Measurements from ENCODE around the gene KDM1B.

The KDM1B gene

GRCh38 chr6:18234564-18234963 is 79.3 kb downstream of the KDM1B start:
- DNase-seq (ENCODE audit: low read depth in 2 of 2): no peak

- DNase-seq (ENCODE audit: low read depth in 2 of 2): no peak
These were observed 80.3 kb downstream of the KDM1B start for GRCh38 chr6:18235524-18235923.

DNA sequence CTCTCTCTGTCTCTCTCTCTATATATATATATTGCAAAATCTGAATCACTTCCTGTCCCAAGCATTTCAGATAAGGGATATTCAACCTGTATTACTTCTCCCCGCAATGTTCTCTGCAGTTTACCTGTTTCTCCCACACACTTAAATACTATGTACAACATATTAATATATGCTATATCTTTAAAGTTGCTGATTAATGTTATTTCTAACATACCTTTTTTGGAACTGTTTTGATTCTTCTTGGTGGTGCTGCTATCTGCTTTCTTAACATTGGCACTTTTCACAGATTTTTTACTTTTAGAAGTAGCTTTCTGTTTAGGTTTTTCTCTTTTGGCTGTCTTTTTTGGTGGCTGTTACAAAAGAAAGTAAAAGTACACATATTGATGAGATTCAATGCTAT is 81.9 kb downstream of the KDM1B start:
- no peak for DNase-seq (ENCODE audit: low read depth in 2 of 2)

DNA sequence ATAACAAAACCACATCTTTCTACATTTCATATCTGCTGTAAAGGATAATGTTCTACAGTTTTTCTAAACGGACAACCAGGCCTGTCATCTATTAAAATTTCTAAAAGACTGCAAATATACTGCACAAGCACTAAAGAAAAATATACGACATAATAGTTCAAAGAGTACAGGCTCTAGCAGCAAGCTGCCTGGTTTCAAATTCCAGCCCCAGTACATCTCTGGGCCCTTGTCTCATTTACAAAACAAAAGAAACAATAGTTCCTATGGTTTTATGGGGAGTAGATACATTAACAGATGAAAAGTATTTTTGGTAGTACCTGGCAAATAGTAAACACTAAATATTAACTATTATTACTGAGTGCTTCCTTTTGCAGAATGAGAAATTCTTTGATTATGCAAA is 85.0 kb downstream of the KDM1B start:
- no peak for DNase-seq (ENCODE audit: low read depth in 2 of 2)

DNA sequence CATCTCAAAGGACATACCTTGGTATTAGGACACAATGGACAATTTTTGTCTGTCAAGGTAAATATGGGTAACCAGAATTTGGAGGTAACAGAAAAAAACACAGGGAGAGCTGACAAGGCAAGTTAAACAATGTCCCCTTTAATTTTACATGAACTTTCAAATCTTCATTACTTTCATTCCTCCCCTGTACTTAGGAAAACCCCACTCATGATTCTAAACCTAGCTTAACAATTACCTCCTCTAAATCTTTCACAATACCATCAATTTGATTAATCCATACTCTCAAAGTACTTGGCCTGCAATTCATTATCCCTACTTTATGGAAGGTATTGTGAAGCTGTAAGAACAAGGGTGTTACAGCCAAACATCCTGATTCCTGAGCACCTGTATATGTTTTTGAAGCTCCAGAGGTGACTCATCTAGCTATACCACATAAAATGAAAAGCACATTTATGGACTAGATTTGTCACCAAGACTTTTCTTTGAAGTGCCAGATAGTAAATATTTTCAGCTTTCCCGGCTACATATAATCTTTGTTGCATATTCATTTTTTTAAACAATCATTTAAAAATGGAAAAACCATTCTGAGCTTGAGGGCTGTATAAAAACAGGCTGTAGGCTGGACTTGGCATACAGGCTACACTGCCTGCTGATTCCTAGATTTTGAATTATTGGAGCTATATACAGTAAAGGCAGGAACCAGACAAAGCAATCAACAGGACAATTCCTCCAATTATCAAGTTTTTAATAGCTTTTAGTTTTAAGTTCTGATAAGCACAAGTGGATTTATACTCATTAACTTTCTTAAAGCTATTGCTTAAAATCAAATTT is 86.2 kb downstream of the KDM1B start:
- DNase-seq (ENCODE audit: low read depth in 2 of 2): no peak

- no peak for DNase-seq (ENCODE audit: low read depth in 2 of 2)
These were observed 87.0 kb downstream of the KDM1B start for GRCh38 chr6:18242062-18242851.

DNA sequence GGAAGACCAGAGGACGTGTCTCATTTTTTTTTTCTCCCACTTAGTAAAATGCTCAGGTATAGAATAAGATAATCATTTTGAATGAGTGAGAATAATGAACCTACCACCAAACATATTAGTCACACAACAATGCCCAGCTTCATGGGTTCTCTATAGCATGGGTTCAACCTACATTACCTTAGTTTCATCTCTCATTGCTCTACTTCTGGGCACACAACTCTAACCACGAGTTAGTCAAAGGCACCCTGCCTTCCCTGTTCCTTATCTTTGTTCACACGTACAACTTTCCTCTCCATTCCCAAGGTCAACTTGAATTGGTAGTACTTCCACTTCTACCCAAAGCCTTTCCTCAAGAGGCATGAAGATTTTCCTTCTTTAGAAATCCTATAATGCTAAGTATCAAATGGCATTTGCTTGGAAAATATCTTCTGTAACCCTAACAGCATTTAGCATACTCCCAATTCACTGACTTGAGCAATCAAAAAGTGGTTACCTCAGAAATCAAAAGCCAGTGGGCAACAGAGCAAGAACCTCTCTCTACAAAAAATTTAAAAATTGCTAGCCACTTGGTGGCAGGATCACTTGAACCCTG is 88.2 kb downstream of the KDM1B start:
- no peak for DNase-seq (ENCODE audit: low read depth in 2 of 2)

GRCh38 chr6:18244251-18244650 is 89.0 kb downstream of the KDM1B start:
- DNase-seq (ENCODE audit: low read depth in 2 of 2): no peak

GRCh38 chr6:18245079-18245478 is 89.9 kb downstream of the KDM1B start:
- no peak for DNase-seq (ENCODE audit: low read depth in 2 of 2)

- DNase-seq (ENCODE audit: low read depth in 2 of 2): no peak
These were observed 90.4 kb downstream of the KDM1B start for GRCh38 chr6:18245642-18246041.

DNA sequence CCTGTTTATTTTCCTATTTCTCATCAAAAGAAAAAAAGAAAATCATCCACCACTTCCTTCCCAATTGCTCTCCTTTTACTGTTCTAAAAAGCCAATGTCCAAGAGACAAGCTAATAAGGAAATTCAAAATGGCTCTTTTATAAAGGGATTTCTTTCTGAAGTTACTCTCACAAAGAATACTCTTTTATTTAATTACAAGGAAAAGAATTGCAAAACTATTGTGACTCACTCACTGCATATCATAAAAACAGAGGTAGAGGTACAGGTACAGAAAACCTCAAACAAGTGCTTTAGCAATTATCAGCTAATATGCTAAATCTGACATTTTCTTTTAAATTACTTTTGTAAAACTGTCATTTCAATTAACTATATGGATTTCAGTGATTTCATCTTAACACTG is 91.0 kb downstream of the KDM1B start:
- no peak for DNase-seq (ENCODE audit: low read depth in 2 of 2)

GRCh38 chr6:18247002-18247401 is 91.8 kb downstream of the KDM1B start:
- no peak for DNase-seq (ENCODE audit: low read depth in 2 of 2)

DNA sequence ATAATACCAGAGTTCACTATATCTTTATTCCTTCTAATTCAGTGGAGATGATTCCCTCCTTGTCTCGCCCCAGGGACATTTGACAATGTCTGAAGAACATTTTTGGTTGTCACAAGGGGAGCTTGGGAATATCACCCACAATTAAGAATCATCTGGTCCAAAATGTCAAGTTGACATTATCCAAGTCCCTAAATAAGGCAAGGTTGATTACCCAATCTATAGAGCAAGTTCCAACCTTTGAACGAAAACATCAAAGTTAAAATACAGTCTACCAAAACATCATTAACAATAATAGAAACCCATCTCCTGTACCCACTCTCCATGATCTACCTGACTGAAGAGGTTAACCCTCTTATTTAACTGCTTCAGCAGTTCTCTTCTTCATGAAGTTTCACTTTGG is 93.5 kb downstream of the KDM1B start:
- no peak for DNase-seq (ENCODE audit: low read depth in 2 of 2)

DNA sequence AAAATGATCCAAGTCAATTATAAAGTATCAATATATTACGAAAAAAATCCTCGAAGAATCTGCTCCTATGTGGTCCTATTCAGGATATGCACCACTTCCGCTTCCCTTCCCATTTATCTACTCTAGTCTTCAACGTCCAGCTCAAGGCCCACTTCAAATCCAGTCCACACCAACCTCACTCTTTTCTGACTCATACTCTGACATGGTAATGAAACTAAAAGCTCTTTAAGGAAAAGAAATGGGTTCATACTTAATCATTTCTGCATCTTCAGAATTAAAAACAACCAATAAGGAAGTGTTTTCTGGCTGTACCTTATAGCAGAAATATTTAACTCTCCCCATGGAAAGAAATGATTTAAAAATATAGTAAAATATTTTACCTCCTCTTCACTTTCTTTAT is 94.0 kb downstream of the KDM1B start:
- DNase-seq (ENCODE audit: low read depth in 2 of 2): no peak

- DNase-seq (ENCODE audit: low read depth in 2 of 2): no peak
These were observed 98.4 kb downstream of the KDM1B start for GRCh38 chr6:18253635-18254034.

DNA sequence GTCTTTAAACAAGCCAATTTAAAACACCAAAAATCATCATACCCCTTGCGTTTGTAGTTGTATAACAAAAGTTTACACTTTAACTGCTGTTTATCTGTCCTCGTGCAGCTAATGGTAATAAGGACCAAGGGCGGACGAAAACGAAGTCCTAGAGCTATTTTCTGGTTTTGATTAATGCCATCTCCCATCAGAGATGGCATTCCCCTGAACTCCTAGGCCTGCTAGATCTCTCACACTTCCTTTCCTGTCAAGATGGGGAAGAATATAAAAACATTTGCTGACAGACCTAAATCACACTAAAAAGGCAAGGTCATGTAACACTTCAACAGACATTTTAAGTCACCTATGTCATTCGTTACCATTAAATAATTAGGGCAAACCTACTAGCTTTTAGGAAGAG is 99.6 kb downstream of the KDM1B start:
- no peak for DNase-seq (ENCODE audit: low read depth in 2 of 2)

DNA sequence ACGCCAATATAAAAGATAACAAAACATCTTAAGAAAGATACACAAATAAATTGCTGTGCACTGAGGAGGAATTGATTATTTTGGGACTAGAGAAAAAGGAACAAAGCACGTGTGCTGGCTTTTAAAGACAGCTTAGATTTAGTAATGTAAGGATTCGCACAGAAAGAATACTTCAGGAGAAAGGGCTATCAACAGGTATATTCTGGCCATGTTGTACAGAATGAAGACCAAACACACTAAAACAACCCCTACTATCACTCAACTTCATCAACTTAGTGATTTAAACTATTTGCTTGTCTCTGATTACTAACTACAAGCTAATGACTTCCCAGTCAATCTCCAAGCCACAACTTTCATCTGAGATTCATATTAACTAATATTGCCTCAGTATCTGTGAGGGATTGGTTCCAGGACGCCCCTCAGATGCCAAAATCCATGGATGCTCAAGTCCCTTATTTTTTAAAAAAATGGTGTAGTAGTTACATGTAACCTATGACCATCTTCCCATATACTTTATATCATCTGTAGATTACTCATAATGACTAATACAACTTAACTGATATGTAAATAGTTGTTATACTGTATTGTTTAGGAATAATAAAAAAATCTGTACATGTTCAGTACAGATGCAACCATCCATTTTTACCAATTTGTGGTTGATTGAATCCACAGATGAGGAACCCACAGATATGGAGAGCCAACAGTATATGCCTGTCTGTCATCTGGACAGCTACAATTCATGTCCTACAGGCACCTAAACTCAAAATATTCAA is 104.6 kb downstream of the KDM1B start:
- no peak for DNase-seq (ENCODE audit: low read depth in 2 of 2)

DNA sequence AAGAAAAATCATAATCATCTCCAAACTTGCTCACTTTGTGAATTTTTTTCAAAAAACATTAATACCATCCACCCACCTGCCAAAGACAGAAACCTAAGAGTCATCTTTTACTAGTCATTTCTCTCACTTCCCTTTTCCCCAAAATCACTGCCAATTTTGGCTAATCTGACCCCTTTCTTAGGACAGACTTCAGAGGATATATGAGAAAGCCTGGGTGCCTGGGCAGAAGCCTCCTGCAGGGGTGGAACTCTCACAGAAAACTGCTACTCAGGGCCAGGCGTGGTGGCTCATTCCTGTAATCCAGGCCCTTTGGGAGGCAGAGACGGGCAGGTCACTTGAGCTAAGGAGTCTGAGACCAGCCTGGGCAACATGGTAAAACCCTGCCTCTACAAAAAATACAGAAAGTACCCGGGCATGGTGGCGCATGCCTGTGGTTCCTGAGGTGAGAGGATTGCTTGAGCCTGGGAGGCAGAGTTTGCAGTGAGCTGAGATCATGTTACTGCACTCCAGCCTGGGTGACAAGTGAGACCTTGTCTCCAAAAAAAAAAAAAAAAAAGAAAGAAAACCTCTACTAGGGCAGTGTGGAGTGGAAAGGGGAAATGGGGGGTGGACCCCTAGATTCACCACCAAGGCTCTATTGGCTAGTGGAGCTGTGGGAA is 105.4 kb downstream of the KDM1B start:
- peak in 1 of 2 experiments; percentile 24 for DNase-seq (ENCODE audit: low read depth in 2 of 2)

DNA sequence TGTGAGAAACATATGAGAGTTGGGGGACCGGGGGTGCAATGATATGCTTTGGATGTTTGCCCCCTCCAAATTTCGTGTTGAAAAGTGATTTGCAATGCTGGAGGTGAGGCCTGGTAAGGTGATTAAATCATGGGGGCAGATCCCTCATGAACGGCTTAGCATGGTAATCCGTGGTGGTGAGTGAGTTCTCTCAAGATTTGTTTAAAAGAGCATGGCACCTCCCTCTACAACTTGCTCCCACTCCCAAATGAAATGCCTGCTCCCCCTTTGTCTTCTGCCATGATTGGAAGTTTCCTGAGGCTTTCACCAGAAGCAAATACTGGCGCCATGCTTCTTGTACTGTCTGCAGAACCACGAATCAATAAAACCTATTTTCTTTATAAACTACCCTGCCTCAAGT is 106.7 kb downstream of the KDM1B start:
- no peak for DNase-seq (ENCODE audit: low read depth in 2 of 2)

DNA sequence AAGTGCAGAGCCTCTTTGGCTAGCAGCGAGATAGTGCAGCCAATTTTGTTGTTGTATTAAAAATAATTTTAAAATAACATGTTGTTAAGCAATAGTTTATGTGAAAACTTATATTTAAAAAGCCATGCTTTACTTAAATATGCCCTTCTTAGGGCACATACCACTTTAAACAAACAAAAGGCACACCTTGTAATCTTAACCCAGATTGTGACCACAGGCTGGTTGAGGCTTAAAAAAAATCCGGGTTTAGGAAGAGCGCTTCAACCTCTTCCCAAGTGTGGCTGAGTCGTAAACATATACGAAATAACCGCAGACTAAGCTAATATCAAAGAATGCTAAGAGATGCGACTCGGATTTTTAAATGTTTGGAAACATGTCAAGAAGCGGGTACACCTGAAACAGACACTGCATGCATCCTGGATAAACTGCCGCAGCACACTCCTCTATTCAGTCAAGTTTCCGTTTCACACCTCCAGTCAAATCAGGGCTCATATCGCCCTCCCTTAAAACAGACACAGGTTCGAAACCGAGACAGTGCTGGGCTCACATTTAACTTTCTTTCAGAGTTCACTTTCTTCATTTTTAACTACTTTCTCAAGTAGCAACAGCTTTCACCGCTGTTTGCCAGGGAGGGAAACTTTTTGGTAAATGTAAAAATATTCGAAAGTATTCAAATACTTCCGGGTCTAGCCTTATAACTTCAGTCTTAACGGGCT is 107.6 kb downstream of the KDM1B start:
- peak; percentile 26 to 31 for DNase-seq (ENCODE audit: low read depth in 2 of 2)

Measured in stimulated activated CD4-positive, alpha-beta T cell treated with anti-CD3 and anti-CD28 coated beads, Interleukin-12 subunit alpha, Interleukin-12 subunit beta, amount 100 ng/mL, for 24 hours (primary cell).